Measurements from ENCODE around the gene ZFP36L2. TPM values are rescaled to one million over a fixed set of nuclear protein-coding genes. Genes with fewer than 3 reads are reported as not detected.

Gene ZFP36L2
- total and polyA plus RNA-seq, 2 experiments from 2014 or later: 37.9 to 38.4 TPM

DNA sequence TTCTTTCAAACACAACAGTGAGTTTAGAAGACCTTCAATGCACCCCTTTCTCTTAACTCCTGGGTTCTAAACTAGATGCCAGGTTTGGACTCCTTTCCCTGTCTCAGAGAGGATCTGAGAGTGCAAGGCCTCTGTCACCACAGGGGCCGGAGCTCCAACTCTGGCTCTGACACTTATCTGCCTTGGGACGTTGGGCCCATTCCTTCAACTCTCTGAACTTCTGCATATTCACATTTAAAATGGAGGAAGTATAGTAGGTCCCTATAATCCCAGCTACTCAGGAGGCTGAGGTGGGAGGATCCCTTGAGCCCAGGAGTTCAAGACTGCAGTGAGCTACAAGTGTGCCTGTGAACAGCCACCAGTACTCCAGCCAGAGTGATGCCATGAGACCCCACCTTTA lies 44.1 kb upstream of the ZFP36L2 start (continued):
- TF ChIP-seq, protein P1, sequence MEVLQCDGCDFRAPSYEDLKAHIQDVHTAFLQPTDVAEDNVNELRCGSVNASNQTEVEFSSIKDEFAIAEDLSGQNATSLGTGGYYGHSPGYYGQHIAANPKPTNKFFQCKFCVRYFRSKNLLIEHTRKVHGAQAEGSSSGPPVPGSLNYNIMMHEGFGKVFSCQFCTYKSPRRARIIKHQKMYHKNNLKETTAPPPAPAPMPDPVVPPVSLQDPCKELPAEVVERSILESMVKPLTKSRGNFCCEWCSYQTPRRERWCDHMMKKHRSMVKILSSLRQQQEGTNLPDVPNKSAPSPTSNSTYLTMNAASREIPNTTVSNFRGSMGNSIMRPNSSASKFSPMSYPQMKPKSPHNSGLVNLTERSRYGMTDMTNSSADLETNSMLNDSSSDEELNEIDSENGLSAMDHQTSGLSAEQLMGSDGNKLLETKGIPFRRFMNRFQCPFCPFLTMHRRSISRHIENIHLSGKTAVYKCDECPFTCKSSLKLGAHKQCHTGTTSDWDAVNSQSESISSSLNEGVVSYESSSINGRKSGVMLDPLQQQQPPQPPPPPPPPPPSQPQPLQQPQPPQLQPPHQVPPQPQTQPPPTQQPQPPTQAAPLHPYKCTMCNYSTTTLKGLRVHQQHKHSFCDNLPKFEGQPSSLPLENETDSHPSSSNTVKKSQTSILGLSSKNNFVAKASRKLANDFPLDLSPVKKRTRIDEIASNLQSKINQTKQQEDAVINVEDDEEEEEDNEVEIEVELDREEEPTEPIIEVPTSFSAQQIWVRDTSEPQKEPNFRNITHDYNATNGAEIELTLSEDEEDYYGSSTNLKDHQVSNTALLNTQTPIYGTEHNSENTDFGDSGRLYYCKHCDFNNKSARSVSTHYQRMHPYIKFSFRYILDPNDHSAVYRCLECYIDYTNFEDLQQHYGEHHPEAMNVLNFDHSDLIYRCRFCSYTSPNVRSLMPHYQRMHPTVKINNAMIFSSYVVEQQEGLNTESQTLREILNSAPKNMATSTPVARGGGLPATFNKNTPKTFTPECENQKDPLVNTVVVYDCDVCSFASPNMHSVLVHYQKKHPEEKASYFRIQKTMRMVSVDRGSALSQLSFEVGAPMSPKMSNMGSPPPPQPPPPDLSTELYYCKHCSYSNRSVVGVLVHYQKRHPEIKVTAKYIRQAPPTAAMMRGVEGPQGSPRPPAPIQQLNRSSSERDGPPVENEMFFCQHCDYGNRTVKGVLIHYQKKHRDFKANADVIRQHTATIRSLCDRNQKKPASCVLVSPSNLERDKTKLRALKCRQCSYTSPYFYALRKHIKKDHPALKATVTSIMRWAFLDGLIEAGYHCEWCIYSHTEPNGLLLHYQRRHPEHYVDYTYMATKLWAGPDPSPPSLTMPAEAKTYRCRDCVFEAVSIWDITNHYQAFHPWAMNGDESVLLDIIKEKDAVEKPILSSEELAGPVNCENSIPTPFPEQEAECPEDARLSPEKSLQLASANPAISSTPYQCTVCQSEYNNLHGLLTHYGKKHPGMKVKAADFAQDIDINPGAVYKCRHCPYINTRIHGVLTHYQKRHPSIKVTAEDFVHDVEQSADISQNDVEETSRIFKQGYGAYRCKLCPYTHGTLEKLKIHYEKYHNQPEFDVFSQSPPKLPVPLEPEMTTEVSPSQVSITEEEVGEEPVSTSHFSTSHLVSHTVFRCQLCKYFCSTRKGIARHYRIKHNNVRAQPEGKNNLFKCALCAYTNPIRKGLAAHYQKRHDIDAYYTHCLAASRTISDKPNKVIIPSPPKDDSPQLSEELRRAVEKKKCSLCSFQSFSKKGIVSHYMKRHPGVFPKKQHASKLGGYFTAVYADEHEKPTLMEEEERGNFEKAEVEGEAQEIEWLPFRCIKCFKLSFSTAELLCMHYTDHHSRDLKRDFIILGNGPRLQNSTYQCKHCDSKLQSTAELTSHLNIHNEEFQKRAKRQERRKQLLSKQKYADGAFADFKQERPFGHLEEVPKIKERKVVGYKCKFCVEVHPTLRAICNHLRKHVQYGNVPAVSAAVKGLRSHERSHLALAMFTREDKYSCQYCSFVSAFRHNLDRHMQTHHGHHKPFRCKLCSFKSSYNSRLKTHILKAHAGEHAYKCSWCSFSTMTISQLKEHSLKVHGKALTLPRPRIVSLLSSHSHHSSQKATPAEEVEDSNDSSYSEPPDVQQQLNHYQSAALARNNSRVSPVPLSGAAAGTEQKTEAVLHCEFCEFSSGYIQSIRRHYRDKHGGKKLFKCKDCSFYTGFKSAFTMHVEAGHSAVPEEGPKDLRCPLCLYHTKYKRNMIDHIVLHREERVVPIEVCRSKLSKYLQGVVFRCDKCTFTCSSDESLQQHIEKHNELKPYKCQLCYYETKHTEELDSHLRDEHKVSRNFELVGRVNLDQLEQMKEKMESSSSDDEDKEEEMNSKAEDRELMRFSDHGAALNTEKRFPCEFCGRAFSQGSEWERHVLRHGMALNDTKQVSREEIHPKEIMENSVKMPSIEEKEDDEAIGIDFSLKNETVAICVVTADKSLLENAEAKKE (CRISPR knock-in tag; IDR thresholded peaks at IDR 0.05): no peak
- TF ChIP-seq NANOG (IDR thresholded peaks at IDR 0.05; ENCODE audit: borderline replicate concordance) (no peak), EZH2 (IDR thresholded peaks at IDR 0.05; ENCODE audit: low read depth, unreplicated experiment) (no peak), JUNB (IDR thresholded peaks at IDR 0.05; ENCODE audit: unreplicated experiment) (no peak), CREB1 (CRISPR knock-in tag; IDR thresholded peaks at IDR 0.05; ENCODE audit: low read depth) (no peak), POLR2AphosphoS5 (IDR thresholded peaks at IDR 0.05; ENCODE audit: low read depth) (no peak), STAT1 (IDR thresholded peaks at IDR 0.05; ENCODE audit: unreplicated experiment) (no peak), ZNF331 (CRISPR knock-in tag; IDR thresholded peaks at IDR 0.05; ENCODE audit: low read depth) (no peak), EZH2phosphoT487 (IDR thresholded peaks at IDR 0.05; ENCODE audit: unreplicated experiment) (no peak)
- TF ChIP-seq, protein P2, sequence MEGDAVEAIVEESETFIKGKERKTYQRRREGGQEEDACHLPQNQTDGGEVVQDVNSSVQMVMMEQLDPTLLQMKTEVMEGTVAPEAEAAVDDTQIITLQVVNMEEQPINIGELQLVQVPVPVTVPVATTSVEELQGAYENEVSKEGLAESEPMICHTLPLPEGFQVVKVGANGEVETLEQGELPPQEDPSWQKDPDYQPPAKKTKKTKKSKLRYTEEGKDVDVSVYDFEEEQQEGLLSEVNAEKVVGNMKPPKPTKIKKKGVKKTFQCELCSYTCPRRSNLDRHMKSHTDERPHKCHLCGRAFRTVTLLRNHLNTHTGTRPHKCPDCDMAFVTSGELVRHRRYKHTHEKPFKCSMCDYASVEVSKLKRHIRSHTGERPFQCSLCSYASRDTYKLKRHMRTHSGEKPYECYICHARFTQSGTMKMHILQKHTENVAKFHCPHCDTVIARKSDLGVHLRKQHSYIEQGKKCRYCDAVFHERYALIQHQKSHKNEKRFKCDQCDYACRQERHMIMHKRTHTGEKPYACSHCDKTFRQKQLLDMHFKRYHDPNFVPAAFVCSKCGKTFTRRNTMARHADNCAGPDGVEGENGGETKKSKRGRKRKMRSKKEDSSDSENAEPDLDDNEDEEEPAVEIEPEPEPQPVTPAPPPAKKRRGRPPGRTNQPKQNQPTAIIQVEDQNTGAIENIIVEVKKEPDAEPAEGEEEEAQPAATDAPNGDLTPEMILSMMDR (conservative IDR thresholded peaks at IDR 0.05; ENCODE audit: low read depth in 2 of 2): no peak
- TF ChIP-seq, protein P3, sequence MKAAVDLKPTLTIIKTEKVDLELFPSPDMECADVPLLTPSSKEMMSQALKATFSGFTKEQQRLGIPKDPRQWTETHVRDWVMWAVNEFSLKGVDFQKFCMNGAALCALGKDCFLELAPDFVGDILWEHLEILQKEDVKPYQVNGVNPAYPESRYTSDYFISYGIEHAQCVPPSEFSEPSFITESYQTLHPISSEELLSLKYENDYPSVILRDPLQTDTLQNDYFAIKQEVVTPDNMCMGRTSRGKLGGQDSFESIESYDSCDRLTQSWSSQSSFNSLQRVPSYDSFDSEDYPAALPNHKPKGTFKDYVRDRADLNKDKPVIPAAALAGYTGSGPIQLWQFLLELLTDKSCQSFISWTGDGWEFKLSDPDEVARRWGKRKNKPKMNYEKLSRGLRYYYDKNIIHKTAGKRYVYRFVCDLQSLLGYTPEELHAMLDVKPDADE (IDR thresholded peaks at IDR 0.05): no peak

Data from GM23338 (cell line).